Ascending aorta (tissue), 2 donors: ENCODE results near the gene TM9SF3. TPM values are rescaled to one million over a fixed set of nuclear protein-coding genes. Genes with fewer than 3 reads are reported as not detected.

Source experiments
- DNase-seq, 2 donors: peaks; one replicate each; pipeline ENCODE4 v3.0.0-alpha.2; 2019; ENCODE audit warnings: low spot score in 2 of 2
- H3K27ac ChIP-seq, 2 donors: fragments of 200-600 bp; sonication (generic); one replicate each; pipeline ENCODE4 v1.5.1; 2016 to 2017; ENCODE audit warnings: mild to moderate bottlenecking in 1 of 2
- H3K27me3 ChIP-seq: fragments of 200-600 bp; sonication (generic); one replicate; pipeline ENCODE4 v1.5.1; 2017
- H3K36me3 ChIP-seq, 2 donors: fragments of 200-600 bp; sonication (generic); one replicate each; pipeline ENCODE4 v1.5.1; 2016
- H3K4me1 ChIP-seq, 2 donors: fragments of 200-600 bp; sonication (generic); one replicate each; pipeline ENCODE4 v1.5.1; 2016 to 2017; ENCODE audit warnings: mild to moderate bottlenecking in 1 of 2
- H3K4me3 ChIP-seq, 2 donors: fragments of 200-600 bp; sonication (generic); one replicate each; pipeline ENCODE4 v1.5.1; 2016 to 2017; ENCODE audit warnings: mild to moderate bottlenecking in 1 of 2
- H3K9me3 ChIP-seq, 2 donors: fragments of 200-600 bp; sonication (generic); one replicate each; pipeline ENCODE4 v1.5.1; 2016
- intact Hi-C: fragments of 100-400 bp; cut with DNase I; formaldehyde crosslinking; loops from one replicate; pipeline ENCODE4 v1.15.1; 2023
- total RNA-seq: library from RNA; depleted of rRNA; stranded (reverse); fragments of >200 nt; gene quantifications from one replicate; pipeline ENCODE4 v1.1.0, GENCODE V29; 2016
- TF ChIP-seq, protein P1 (sequence below), 3 experiments: fragments of 200-600 bp in 2 of 3; fragments of 450-650 bp in 1 of 3; sonication (generic) in 2 of 3; IDR thresholded peaks; one replicate each; pipeline ENCODE4 v1.5.1; 2016 to 2019; ENCODE audit warnings: antibody characterized with exemption in 3 of 3, mild to moderate bottlenecking in 1 of 3, moderate library complexity in 1 of 3

Gene TM9SF3
- total RNA-seq, 1 donor from 2014 or later, result 30.4 TPM

DNA sequence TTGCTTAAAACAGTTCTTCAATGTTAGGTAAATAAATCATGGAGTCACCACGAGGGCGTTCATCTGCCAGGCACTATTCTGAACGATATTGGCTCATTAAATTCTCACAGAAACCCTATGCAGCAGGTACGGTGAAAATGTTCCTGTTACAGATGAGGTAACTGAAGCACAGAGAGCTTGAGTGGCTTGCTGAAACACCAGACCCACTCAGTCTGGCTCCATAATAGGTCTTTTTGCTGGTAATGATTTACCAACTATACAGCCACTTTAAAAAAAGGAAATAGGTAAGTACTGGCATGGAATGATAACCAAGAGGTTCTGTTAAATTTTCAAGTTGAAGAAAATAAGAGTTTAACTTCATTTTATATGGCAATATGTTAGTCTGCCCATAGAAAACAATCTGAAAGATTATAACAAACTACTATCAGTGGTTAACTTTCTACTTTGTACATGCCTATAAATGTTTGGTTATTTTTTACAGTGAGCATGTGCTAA is 1.3 kb upstream of the TM9SF3 start:
- peak overlapping the region; percentile 97 to 98 for H3K27ac ChIP-seq

DNA sequence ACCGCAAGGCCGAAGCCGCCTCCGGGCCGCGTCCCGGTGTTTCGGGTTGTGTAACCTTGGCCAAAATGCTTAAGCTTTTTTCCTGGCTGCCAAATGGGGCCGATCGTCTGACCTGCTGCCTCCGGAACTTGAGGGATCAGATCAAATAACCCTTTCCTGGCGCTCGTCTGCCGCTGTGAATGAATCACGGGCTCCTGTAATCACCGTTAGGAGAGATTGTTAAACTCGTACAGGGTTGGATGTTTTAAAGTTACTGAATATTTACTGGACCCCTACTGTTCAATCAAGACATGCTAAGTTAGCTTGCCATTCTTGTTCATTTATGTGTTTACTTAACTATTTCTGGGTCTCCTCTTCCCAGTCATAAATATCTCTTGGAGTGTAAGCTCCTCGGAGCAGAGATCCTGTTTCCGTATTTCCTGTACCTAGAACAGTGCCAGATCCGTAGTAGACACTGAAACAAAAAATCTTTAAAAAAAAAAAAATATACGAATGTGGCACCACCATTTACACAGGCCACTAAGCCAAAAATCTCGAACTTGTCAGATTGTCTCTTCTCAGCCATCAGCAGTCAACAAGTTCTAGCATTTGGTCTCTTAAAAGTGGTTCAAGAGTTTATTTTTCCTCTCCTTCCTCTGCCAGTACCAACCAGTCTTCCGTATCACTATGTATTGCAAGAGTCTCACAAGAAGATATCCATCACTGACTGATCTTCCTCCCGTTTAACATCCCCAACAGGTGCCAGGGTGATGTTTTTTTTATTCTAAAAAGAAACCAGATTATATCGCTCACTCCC is 650 bp upstream of the TM9SF3 start:
- Histone ChIP-seq H3K27me3 (no peaks in the 10 kb centered on the region), H3K27ac (peak overlapping the region; percentile 97 to 98), H3K36me3 (no peaks in the 10 kb centered on the region), H3K4me3 (peak overlapping the region; percentile 96 to 97), H3K9me3 (no peaks in the 10 kb centered on the region), H3K4me1 (peaks cover 3 to 36% of the 10 kb centered on the region in 2 donors)
- DNase-seq, result peak in 1 of 2 donors; percentile 88
- intact Hi-C loops, result loop anchor here (1.0 to 10.0 kb wide), 4 partner anchors 75 to 435 kb away; partner anchors contain the start of genes LCOR and TLL2
- TF ChIP-seq, protein P1, sequence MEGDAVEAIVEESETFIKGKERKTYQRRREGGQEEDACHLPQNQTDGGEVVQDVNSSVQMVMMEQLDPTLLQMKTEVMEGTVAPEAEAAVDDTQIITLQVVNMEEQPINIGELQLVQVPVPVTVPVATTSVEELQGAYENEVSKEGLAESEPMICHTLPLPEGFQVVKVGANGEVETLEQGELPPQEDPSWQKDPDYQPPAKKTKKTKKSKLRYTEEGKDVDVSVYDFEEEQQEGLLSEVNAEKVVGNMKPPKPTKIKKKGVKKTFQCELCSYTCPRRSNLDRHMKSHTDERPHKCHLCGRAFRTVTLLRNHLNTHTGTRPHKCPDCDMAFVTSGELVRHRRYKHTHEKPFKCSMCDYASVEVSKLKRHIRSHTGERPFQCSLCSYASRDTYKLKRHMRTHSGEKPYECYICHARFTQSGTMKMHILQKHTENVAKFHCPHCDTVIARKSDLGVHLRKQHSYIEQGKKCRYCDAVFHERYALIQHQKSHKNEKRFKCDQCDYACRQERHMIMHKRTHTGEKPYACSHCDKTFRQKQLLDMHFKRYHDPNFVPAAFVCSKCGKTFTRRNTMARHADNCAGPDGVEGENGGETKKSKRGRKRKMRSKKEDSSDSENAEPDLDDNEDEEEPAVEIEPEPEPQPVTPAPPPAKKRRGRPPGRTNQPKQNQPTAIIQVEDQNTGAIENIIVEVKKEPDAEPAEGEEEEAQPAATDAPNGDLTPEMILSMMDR (IDR thresholded peaks at IDR 0.05), result no peak

More for the DNA sequence above, 1.3 kb upstream of the TM9SF3 start:
- Histone ChIP-seq H3K4me1 (peaks cover 3 to 34% of the 10 kb centered on the region in 2 donors), H3K4me3 (peak overlapping the region; percentile 96 to 97), H3K36me3 (no peaks in the 10 kb centered on the region), H3K9me3 (no peaks in the 10 kb centered on the region), H3K27me3 (no peaks in the 10 kb centered on the region)
- intact Hi-C loops, result loop anchor here (5.0 to 10.0 kb wide), 2 partner anchors 303 to 434 kb away; no protein-coding TSS in a partner anchor
- TF ChIP-seq, protein P1 (IDR thresholded peaks at IDR 0.05), result no peak
- DNase-seq, result no peak

DNA sequence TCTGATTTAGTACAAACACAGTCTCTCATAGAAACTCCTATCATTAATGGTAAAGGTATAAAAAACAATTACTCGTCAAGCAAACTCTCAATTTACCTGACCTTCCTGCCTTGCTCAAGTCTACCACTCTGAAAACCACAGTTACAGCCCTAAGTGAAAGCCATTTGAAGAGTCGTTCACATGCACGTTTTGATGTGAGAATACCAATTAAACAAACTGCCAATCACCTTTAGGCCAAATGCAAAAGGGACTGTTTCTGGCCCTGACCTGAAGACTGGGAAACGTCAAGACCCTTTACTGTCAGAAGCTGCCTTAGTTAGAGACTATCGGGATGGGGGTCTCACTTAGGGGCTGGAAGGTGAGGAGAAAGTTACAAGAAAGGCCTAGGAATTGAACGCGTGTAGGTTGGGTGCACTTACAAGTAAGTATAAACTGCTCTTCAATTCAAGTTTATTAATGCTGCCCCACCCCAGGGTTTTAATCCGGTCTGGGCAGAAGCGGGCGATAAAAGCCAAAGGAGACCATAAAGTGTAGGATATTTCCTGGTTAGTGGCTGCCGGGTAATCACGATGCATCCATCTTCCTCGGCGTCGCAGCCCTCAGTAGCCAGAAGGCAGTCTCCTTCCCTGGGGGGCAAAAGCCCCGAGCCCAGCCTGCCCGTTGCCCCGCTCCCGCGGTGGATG is 935 bp downstream of the TM9SF3 start:
- Histone ChIP-seq H3K36me3 (no peaks in the 10 kb centered on the region), H3K4me3 (peak overlapping the region; percentile 96 to 97), H3K27ac (peak overlapping the region; percentile 97 to 98), H3K9me3 (no peaks in the 10 kb centered on the region), H3K27me3 (no peaks in the 10 kb centered on the region), H3K4me1 (peaks cover 3 to 47% of the 10 kb centered on the region in 2 donors)
- TF ChIP-seq, protein P1 (IDR thresholded peaks at IDR 0.05), result no peak
- no peak for DNase-seq
- intact Hi-C loops, result loop anchor here (2.0 to 10.0 kb wide), 3 partner anchors 73 to 436 kb away; partner anchors contain the start of gene TLL2

- Histone ChIP-seq H3K9me3 (no peaks in the 10 kb centered on the region), H3K27me3 (no peaks in the 10 kb centered on the region), H3K27ac (no peak overlapping the region), H3K4me3 (peak overlapping the region in 1 of 2 donors; percentile 96), H3K36me3 (no peaks in the 10 kb centered on the region), H3K4me1 (peaks cover 3 to 50% of the 10 kb centered on the region in 2 donors)
- TF ChIP-seq, protein P1 (IDR thresholded peaks at IDR 0.05), result no peak
- no peak for DNase-seq
- intact Hi-C loops, result loop anchor here (10.0 kb wide), 1 partner anchor 300 kb away; no protein-coding TSS in a partner anchor
Measured at GRCh38 chr10:96584474-96584873, 2.3 kb downstream of the TM9SF3 start.

DNA sequence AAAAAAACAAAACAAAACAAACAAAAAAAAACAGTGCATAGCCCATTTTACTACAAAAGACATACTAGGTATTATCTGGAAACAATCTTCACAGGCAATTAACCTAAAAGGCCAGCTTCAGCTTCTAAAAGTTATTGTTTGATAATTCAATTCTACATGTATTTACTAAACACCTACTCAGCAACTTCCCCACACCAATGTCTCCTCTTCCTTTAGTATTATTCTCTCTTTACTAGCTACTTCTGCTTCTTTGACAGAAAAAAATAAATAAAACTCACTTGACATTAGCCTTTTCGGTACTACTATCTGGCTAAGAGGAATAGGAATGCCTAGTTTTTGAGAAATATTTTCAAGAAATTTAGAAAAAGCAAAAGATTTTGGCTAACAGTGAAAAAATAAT is 2.8 kb downstream of the TM9SF3 start:
- no peaks in the 10 kb centered on the region for H3K9me3 ChIP-seq
- intact Hi-C loops, result loop anchor here (10.0 kb wide), 1 partner anchor 299 kb away; no protein-coding TSS in a partner anchor
- peaks cover 3 to 50% of the 10 kb centered on the region in 2 donors for H3K4me1 ChIP-seq
- H3K27ac ChIP-seq, result no peak overlapping the region
- H3K36me3 ChIP-seq, result no peaks in the 10 kb centered on the region
- no peak for DNase-seq
- H3K27me3 ChIP-seq, result no peaks in the 10 kb centered on the region
- H3K4me3 ChIP-seq, result no peak overlapping the region
- TF ChIP-seq, protein P1 (IDR thresholded peaks at IDR 0.05), result no peak
